Measurements from ENCODE around the gene ABHD5. TPM values are rescaled to one million over a fixed set of nuclear protein-coding genes. Genes with fewer than 3 reads are reported as not detected.

ABHD5 gene
- polyA plus RNA-seq, 1 of the 3 experiments (the other 2 are of a cell fraction), result 10.4 TPM

- CTCF ChIA-PET, result interaction anchor here (1.8 kb wide), 1 partner anchor 73 kb away, joined by 5 read pairs; no protein-coding TSS in a partner anchor
- Histone ChIP-seq H3K79me2 (ENCODE audit: insufficient read depth) (peaks cover 59% of the 10 kb centered on the region), H3K27ac (ENCODE audit: low read depth in 2 of 2, low read length in 1 of 2) (no peak overlapping the region), H3K9ac (no peak overlapping the region), H3K4me2 (no peak overlapping the region), H4K20me1 (ENCODE audit: insufficient read depth) (no peaks in the 10 kb centered on the region), H2AFZ (ENCODE audit: low read depth) (no peak overlapping the region), H3K9me3 (no peaks in the 10 kb centered on the region), H3K4me1 (ENCODE audit: control insufficient read depth in 1 of 2, insufficient read depth in 2 of 2, low read depth in 1 of 2, low read length in 1 of 2) (peaks cover 0 to 9% of the 10 kb centered on the region in 2 experiments; a peak in 3 of 4 replicates), H3K4me3 (ENCODE audit: low read depth in 2 of 2, low read length in 1 of 2) (no peak overlapping the region), H3F3A (replicated peaks; ENCODE audit: insufficient read depth) (peaks cover 4% of the 10 kb centered on the region), H3K36me3 (replicated peaks in 1 of 2; ENCODE audit: control insufficient read depth in 1 of 2, insufficient read depth in 2 of 2, low read length in 1 of 2) (peaks cover 0 to 3% of the 10 kb centered on the region in 2 experiments), H3K27me3 (ENCODE audit: insufficient read depth) (no peaks in the 10 kb centered on the region), H3K9me2 (no peaks in the 10 kb centered on the region)
- TF ChIP-seq ZBTB33 (IDR thresholded peaks at IDR 0.05; ENCODE audit: borderline replicate concordance, low read depth), result no peak
- no peak for TF ChIP-seq SMC3 (IDR thresholded peaks at IDR 0.05; ENCODE audit: low read depth, low read length)
- no peak for TF ChIP-seq RFX5 (IDR thresholded peaks at IDR 0.05; ENCODE audit: low read length)
- TF ChIP-seq POLR2AphosphoS5 (IDR thresholded peaks at IDR 0.05; ENCODE audit: low read depth, low read length), result no peak
- no peak for TF ChIP-seq NFIC (IDR thresholded peaks at IDR 0.05; ENCODE audit: borderline replicate concordance)
- TF ChIP-seq, protein P1, sequence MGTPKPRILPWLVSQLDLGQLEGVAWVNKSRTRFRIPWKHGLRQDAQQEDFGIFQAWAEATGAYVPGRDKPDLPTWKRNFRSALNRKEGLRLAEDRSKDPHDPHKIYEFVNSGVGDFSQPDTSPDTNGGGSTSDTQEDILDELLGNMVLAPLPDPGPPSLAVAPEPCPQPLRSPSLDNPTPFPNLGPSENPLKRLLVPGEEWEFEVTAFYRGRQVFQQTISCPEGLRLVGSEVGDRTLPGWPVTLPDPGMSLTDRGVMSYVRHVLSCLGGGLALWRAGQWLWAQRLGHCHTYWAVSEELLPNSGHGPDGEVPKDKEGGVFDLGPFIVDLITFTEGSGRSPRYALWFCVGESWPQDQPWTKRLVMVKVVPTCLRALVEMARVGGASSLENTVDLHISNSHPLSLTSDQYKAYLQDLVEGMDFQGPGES (IDR thresholded peaks at IDR 0.05; ENCODE audit: low read depth, low read length), result no peak
- no peak for TF ChIP-seq FOXM1 (IDR thresholded peaks at IDR 0.05; ENCODE audit: low read depth)
- no peak for TF ChIP-seq TEAD4 (IDR thresholded peaks at IDR 0.05; ENCODE audit: borderline replicate concordance, insufficient read depth)
- TF ChIP-seq, protein P2, sequence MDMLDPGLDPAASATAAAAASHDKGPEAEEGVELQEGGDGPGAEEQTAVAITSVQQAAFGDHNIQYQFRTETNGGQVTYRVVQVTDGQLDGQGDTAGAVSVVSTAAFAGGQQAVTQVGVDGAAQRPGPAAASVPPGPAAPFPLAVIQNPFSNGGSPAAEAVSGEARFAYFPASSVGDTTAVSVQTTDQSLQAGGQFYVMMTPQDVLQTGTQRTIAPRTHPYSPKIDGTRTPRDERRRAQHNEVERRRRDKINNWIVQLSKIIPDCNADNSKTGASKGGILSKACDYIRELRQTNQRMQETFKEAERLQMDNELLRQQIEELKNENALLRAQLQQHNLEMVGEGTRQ (IDR thresholded peaks at IDR 0.05; ENCODE audit: borderline replicate concordance, low read depth, low read length), result no peak
- POLR2A ChIA-PET, result no interaction called here
- DNase-seq, result no peak
Measured at GRCh38 chr3:43695863-43696262, 5.1 kb downstream of the ABHD5 start.

- Histone ChIP-seq H3K9me3 (no peaks in the 10 kb centered on the region), H3K4me1 (ENCODE audit: control insufficient read depth in 1 of 2, insufficient read depth in 2 of 2, low read depth in 1 of 2, low read length in 1 of 2) (peaks cover 0 to 9% of the 10 kb centered on the region in 2 experiments; a peak in 3 of 4 replicates), H3K27ac (ENCODE audit: low read depth in 2 of 2, low read length in 1 of 2) (no peak overlapping the region; a peak in 1 of 4 replicates), H3K9ac (no peak overlapping the region), H3K4me2 (no peak overlapping the region), H4K20me1 (ENCODE audit: insufficient read depth) (no peaks in the 10 kb centered on the region), H2AFZ (ENCODE audit: low read depth) (no peak overlapping the region), H3K36me3 (replicated peaks in 1 of 2; ENCODE audit: control insufficient read depth in 1 of 2, insufficient read depth in 2 of 2, low read length in 1 of 2) (peaks cover under 1 to 7% of the 10 kb centered on the region in 2 experiments), H3K27me3 (ENCODE audit: insufficient read depth) (no peaks in the 10 kb centered on the region), H3K4me3 (ENCODE audit: low read depth in 2 of 2, low read length in 1 of 2) (no peak overlapping the region), H3K9me2 (no peaks in the 10 kb centered on the region), H3F3A (replicated peaks; ENCODE audit: insufficient read depth) (peaks cover 4% of the 10 kb centered on the region), H3K79me2 (ENCODE audit: insufficient read depth) (peaks cover 59% of the 10 kb centered on the region)
- no peak for DNase-seq
- POLR2A ChIA-PET, result no interaction called here
- CTCF ChIA-PET, result no interaction called here
- TF ChIP-seq, protein P3, sequence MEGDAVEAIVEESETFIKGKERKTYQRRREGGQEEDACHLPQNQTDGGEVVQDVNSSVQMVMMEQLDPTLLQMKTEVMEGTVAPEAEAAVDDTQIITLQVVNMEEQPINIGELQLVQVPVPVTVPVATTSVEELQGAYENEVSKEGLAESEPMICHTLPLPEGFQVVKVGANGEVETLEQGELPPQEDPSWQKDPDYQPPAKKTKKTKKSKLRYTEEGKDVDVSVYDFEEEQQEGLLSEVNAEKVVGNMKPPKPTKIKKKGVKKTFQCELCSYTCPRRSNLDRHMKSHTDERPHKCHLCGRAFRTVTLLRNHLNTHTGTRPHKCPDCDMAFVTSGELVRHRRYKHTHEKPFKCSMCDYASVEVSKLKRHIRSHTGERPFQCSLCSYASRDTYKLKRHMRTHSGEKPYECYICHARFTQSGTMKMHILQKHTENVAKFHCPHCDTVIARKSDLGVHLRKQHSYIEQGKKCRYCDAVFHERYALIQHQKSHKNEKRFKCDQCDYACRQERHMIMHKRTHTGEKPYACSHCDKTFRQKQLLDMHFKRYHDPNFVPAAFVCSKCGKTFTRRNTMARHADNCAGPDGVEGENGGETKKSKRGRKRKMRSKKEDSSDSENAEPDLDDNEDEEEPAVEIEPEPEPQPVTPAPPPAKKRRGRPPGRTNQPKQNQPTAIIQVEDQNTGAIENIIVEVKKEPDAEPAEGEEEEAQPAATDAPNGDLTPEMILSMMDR (IDR thresholded peaks at IDR 0.05), result no peak
- TF ChIP-seq ELF1 (IDR thresholded peaks at IDR 0.05), result no peak
- WGBS (ENCODE audit: low lambda C conversion rate), result 74% methylated on average over 1 of the region's 1 CpG
Measured at GRCh38 chr3:43696441-43696840, 5.7 kb downstream of the ABHD5 start.
